Measurements from ENCODE around the gene SLC12A7.
"Not testable (repeated sequence)": the region's sequence is repeated elsewhere in the genome, so short reads cannot be mapped to it uniquely, and the experiment has no call there.

SLC12A7 gene

DNA sequence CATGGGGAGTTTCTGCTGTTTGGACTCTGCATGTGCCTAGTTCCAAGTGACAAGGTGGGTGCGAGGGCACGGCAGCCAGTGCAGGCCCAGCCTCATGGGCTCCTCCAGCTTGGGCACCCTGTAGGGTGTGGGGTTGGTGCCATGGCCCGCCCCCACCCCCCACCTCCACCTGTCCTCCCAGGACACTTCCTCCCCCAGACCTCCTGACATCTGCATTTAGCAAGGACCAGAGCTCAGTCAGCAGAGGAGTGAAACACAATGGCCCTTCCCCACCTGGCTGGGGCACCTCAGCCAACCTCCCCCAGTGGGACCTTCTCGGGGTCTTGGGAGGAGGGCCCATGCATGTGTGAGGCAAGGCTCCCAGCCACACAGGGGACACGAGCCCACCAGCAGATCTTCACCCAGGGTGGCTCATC is 105.2 kb downstream of the SLC12A7 start:
- no peak for DNase-seq (ENCODE audit: low read depth)

GRCh38 chr5:1005904-1006655 is 105.8 kb downstream of the SLC12A7 start:
- DNase-seq (ENCODE audit: low read depth): no peak

DNA sequence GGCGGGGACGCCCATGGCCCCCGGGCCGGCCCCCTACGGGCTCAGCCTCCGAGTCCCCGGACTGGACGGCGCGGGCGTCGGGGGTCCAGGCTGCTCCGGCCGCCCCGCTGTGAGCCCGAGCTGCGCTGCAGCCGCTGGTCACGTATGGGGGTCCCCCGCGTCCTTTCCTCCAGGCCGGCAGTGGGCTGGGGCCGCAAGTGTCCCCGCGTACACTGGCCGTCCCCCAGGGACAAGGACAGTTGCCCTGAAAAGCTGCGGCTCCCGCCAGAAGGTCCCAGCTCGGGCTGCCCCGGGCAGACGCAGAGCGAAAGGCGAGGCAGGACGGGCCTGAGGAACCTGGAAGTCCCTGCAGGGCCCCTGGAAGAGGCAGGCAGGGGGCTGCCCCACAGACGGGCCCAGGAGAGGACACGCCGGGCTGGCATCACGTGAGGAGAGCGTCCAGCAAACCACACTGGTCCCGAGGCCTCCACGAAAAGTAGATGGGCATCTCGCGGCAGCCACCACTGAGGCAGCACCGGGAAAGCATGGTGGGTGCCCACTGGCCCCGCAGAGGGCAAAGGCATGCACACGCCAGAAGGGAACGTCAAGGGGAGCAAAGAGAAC is 106.5 kb downstream of the SLC12A7 start:
- DNase-seq (ENCODE audit: low read depth): no peak

- no peak for DNase-seq (ENCODE audit: low read depth)
These were observed 107.2 kb downstream of the SLC12A7 start for GRCh38 chr5:1004461-1005248.

DNA sequence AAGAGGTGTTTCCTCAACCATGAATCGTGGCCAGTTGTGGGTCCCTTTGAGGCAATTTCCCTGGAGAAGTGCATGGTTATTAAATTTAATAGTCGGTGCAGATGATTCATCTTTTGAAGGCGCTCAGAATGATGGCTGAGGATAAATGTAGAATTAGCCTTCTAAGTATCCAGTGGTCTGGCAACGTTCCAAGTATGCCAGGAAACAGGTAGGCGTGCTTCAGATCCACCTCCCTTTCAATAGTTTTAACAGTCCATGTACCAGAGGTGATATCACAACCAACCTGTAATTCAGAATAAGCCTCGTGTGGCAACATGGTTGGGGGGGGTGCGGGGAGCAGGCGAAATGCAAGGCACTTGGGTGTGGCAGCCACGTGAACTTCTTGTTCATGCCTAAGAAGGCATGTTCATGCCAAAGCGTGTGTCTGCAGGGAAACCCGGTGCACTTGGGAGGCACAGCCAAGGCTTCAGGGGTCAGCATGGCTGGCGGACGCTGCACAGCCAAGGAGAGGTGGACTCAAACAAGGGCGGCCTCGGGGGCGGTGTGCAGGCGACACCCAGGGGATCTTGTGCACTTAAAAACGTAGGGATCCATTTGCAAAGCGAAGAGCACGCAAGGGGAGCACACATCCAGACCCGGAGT is 108.4 kb downstream of the SLC12A7 start:
- DNase-seq (ENCODE audit: low read depth): no peak

GRCh38 chr5:1002836-1003235 is 109.0 kb downstream of the SLC12A7 start:
- DNase-seq (ENCODE audit: low read depth): no peak

DNA sequence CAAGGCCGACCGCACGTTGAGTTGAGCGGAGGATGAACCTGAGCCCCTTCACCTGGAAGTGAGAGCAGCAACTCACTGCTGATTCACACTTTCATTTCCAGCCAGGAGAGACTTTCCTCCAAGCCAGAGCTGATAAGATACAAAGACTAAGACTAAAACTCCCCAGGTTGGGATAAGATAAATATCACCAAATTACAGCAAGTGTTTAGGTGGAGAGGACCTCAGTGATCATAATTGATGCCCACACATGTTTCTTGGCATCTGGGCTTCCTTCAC is 109.7 kb downstream of the SLC12A7 start:
- DNase-seq (ENCODE audit: low read depth): no peak

DNA sequence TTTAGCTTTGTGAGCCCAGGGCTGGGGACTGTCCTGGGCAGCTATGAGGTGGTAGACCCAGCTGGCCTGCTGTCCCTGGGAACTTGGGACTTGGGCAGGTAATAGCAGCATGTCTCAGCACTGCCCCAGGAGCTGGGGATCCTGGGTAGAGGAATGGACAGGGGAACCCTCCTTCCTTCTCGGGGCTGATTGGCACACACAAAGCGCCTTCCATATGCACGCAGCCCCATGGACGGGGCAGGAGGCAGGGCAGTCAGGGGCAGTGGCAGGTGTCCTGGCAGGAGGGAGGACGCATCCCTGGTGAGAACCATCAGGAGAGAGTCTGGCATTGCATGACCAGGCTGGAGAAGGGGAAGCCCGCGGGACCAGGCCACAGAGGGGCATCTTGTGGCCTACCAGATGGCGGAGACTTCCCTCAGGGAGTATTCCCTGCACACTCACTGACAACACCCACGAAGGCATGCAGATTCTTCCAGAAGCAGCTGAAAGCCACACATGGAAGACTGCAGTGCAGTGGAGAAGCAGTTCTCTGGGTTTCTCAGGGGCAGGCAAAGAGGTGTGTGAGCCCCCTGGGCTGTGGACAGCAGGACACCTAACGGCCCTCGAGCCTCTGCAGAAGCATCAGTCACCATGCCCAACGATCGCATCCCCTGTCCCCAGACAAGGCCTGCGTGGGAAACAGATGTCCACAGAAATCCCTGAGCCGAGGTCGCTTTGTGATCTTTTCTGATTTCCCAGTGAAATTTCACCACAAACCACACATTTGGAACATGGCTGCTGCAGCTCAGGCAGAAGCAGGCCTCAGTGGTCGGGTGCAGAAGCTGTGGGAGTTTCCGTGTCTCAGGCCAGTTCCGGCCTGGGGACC is 110.2 kb downstream of the SLC12A7 start:
- DNase-seq (ENCODE audit: low read depth): no peak

- not testable (repeated sequence) for DNase-seq (ENCODE audit: low read depth)
These were observed 111.0 kb downstream of the SLC12A7 start for GRCh38 chr5:1000831-1001230.
